GM19023 (cell line): ENCODE results near the gene CRHBP.
"Not testable (repeated sequence)": the region's sequence is repeated elsewhere in the genome, so short reads cannot be mapped to it uniquely, and the experiment has no call there.

Source experiments
- ATAC-seq: cut with Tn5 transposase; IDR thresholded peaks from one replicate; pipeline ENCODE4 v1.9.1; 2021; ENCODE audit warnings: mild to moderate bottlenecking, moderate library complexity; ENCODE audit not compliant: unreplicated experiment

The CRHBP gene

DNA sequence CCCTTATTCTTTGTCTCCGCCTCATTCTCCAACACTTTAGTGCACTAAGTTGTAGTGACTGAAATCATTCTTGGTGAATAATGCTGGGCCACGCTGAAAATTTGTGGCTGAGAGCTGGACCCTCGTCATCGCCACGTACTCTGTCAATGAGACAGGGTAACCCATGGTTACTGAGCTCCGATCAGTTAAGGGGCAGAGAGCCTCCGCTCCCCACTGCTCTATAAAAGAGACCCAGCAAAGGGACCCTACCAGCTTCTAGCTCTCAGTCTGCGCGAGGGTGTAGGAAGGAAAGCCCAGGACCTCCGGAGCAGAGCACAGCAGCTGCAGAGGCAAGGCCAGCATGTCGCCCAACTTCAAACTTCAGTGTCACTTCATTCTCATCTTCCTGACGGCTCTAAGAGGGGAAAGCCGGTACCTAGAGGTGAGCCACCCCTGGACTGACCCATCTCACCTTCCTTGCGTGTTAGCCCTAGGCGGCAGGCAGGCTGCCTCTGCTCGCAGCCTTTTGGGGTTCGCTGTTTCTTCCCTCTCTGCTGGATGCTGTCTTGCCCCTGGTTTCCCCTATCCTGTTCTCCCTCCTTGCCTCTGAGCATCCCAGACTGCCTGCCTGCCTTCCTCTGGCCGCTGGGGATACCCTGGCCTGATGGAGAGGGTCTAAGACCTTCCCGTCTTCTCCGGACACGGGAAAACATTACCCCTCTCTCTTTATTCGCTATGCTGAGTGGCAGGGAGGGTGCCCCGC is at the start of gene CRHBP:
TSS of gene CRHBP (plus strand) at position 251 of the 742 bp plus-strand sequence. CDS start at position 341, 90 bp downstream.
- no peak for ATAC-seq

DNA sequence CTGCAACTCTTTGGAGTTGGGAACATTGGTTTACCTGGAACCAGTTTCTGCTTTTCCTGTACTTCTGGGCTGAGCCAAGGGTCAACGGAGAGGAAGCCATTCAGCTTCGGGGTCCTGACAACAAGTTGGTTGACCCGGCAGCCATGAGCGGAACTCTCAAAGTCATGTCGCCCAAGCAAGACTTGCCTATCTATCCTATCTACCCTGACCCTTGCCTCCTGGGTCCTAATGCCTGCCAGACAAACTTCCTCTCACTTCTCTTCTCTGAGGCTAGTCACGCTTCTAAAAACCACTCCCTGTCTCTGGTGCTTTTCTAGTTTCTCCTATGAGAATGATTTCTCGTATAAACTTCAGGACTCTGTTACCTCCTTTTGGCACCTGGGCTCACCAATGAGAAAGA is 44.7 kb upstream of the CRHBP start:
- no peak for ATAC-seq

DNA sequence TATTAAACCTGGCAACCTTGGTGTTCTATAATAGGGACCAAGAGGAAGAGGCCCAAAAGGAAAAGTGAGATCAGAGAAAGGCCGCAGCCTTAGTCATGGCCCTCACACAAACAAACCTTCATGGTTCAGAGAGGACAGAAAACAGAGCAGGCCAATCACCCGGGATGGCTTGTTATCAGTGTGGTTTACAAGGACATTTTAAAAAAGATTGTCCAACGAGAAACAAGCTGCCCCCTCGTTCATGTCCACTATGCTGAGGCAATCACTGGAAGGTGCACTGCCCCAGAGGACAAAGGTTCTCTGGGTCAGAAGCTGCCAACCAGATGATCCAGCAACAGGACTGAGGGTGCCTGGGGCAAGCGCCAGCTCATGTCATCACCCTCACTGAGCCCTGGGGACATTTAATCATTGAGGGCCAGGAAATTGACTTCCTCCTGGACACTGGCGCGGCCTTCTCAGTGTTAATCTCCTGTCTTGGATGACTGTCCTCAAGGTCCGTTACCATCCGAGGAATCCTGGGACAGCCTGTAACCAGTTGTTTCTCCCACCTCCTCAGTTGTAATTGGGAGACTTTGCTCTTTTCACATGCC is 42.4 kb upstream of the CRHBP start:
- not testable (repeated sequence) for ATAC-seq

DNA sequence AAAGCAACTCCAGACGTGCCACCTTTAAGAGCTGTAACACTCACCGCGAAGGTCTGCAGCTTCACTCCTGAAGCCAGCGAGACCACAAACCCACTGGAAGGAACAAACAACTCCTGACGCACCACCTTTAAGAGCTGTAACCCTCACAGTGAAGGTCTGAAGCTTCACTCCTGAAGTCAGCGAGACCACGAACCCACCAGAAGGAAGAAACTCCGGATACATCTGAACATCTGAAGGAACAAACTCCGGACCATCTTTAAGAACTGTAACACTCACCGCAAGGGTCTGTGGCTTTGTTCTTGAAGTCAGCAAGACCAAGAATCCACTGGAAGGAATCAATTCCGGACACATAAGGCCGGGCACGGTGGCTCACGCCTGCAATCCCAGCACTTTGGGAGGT is 38.2 kb upstream of the CRHBP start:
- not testable (repeated sequence) for ATAC-seq

DNA sequence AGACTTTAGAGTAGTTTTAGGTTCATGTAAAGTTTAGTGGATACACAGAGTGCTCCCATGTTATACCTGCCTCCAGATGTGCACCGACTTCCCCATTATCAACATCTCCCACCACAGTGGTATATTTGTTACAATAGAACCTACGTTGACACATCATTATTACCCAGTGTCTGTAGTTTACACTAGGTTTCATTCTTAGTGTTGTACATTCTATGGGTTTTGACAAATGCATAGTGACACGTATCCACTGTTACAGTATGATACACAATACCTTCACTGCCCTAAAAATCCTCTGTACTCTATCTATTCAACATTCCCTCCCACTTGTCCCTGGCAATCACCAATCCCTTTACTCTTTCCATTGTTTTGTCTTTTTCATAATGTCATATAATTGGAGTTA is 34.3 kb upstream of the CRHBP start:
- no peak for ATAC-seq

- ATAC-seq: no peak
Observed at GRCh38 chr5:76920491-76920890, 32.4 kb upstream of the CRHBP start.

- no peak for ATAC-seq
Observed at GRCh38 chr5:76926329-76927105, 26.3 kb upstream of the CRHBP start.

DNA sequence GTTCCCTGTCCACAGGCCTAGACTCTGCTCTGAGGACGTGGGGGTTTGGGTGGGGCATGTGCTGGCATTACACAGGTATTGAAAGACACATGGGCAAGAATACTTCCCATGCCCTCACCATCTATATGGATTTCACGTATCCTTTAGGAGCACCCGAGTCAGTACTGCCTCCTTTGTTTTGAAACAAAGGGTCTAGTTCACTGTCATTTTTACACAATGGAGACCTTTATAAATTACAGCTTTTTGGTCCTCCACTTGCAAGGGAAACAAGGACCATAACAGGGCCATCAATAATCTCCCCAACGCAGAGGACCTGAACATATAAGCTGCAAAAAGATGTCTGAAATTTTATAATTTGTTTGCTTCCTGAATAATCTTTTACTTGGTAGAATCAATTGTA is 24.9 kb upstream of the CRHBP start:
- no peak for ATAC-seq

GRCh38 chr5:76930083-76930482 is 22.8 kb upstream of the CRHBP start:
- ATAC-seq: no peak

DNA sequence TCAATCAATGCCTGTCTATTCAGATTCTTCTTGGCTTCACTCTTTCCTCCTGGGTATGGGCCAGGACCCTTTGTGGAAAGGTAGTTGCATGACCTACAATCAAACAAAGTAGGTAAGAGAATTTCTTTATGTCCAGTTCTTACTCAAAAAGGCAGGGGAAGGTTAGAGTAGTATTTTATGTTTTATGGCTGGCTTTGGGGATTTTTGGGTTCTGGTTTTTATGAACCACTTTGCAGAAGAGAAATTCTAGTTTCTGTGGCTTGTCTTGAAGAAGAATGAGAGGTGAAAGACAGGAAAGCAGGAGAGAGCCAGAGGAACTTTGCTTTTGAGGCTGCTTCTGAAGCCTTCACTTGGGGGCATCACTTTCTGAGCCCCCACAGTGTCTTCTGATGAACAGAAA is 14.7 kb upstream of the CRHBP start:
- no peak for ATAC-seq

GRCh38 chr5:76941000-76941399 is 11.8 kb upstream of the CRHBP start:
- ATAC-seq: no peak

DNA sequence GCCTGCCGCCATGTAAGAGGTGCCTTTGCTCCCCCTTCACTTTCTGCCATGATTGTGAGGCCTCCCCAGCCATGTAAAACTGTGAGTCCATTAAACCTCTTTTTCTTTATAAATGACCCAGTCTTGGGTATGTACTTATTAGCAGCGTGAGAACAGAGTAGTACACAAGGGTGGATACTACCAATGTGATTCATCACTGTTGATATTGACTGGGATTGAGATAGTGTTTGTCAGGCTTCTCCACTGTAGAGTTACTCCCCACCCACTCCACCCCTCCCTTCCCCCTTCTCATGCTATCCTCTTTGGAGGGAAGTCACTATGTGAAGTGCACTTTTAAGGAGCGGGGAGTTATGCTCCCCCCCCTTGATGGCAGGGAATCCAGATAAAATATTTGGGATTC is 11.4 kb upstream of the CRHBP start:
- ATAC-seq: no peak

- ATAC-seq: no peak
Observed at GRCh38 chr5:76942581-76942980, 10.3 kb upstream of the CRHBP start.

- ATAC-seq: no peak
Observed at GRCh38 chr5:76943006-76943405, 9.8 kb upstream of the CRHBP start.

DNA sequence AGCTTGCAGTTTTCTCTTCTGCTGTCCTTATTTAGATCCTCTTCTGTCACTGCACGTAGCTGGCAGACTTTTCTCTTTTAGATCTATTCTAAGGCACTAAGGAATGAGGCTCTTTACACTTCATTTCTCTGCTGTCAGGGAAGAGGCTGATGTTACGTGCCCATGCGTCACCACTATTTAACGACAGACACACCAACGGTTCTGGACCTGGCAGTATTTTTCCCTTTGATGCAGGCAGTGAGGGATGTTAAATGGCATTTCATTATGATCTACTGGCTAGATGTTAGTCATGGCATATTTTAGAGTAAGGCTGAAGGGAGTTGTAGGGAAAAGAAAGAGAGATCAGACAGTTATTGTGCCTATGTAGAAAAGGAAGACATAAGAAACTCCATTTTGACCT is 8.2 kb upstream of the CRHBP start:
- no peak for ATAC-seq

DNA sequence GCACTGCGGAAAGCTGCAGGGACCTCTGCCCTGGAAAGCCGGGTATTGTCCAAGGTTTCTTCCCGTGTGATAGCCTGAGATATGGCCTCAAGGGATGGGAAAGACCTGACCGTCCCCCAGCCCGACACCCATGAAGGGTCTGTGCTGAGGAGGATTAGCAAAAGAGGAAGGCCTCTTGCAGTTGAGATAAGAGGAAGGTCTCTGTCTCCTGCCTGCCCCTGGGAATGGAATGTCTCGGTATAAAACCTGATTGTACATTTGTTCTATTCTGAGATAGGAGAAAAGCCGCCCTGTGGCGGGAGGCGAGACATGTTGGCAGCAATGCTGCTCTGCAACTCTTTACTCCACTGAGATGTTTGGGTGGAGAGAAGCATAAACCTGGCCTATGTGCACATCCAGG is 7.6 kb upstream of the CRHBP start:
- not testable (repeated sequence) for ATAC-seq

DNA sequence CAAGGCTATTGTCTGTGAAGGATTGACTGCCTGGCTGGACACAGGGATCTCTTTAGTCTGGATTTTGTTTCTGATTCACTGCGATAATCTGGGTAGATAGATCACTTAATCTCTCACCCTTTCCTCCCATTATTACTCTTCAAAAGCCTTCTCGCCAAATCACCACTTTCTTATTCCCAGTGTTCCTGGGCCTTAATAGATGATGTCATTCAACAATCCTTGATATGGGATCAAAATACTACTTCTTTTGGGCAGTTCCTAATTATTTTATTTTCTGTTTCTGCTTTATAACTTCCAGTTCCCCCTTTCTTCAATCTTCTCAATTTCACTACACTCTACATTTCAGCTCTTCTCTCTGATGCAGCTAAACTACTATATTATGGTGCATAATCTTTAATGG is 6.8 kb upstream of the CRHBP start:
- ATAC-seq: no peak

DNA sequence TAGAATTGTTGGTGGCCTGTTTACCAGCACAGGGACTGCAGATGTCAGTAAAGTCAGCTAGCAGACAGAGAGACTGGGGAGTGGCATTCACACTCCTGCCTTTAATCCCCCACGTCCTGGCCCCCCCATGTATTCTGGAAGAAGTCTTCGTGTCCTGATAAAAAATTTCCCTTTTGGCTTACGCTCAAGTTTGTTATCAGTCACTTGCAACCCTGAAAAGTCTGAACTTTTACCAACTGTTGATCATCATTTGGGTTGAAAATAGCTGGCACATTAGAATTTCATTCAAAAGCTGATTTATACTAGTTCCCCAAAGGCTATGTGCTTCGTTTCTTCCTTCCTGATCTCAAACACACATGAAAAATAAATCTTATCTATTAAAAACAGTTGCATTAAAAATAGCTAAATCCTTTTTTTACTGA is 5.8 kb upstream of the CRHBP start:
- ATAC-seq: no peak

DNA sequence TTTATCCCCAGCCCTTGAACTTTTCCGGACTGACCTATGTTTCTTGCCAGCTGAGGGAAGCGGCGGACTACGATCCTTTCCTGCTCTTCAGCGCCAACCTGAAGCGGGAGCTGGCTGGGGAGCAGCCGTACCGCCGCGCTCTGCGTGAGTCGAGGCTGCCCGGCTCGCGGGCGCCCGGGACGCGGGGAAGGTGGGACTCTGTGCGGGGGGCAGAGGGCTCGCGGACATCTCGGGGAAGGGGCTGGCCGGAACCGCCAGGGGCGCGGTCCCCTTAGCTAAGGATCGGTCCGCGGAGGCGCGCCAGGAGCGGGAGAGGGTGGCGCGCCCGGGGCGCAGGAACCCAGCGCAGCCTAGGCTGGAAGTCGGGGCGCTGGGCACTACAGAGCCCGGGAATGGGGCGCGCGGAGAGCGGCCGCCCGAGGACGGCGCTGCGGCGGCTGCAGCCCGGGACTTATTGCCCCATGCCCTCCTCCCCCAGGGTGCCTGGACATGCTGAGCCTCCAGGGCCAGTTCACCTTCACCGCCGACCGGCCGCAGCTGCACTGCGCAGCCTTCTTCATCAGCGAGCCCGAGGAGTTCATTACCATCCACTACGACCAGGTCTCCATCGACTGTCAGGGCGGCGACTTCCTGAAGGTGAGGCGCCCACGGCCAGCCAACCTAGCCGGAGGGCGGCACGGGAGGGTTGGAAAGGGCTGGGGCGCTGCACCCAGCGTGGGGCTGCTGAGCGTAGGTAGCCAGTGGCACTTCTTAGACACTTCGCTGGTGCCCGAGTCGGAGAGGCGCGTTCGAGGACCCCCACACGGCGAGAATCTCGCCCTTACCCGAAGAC is 922 bp downstream of the CRHBP start:
- ATAC-seq: no peak

- no peak for ATAC-seq
Observed at GRCh38 chr5:76954383-76954763, 1.5 kb downstream of the CRHBP start.

- ATAC-seq: no peak
Observed at GRCh38 chr5:76956033-76956432, 3.2 kb downstream of the CRHBP start.
